Measurements from ENCODE around the gene TAF11L5. TPM values are rescaled to one million over a fixed set of nuclear protein-coding genes. Genes with fewer than 3 reads are reported as not detected.
"Not testable (repeated sequence)": the region's sequence is repeated elsewhere in the genome, so short reads cannot be mapped to it uniquely, and the experiment has no call there.

TAF11L5 gene
- total RNA-seq, result not detected
- long read RNA-seq, result 0 reads

- intact Hi-C loops (cut with DNase I); DNase-seq (ENCODE audit: low spot score): not testable (repeated sequence)
Observed at GRCh38 chr5:17524935-17525334, at the start of gene TAF11L5. TSS of gene TAF11L5 (plus strand) at chr5:17525235.

- DNase-seq (ENCODE audit: low spot score), result no peak
- intact Hi-C loops (cut with DNase I), result no loop called here
Observed at GRCh38 chr5:17477043-17477442, 48.0 kb upstream of the TAF11L5 start.

- intact Hi-C loops (cut with DNase I), result no loop called here
- no peak for DNase-seq (ENCODE audit: low spot score)
Observed at GRCh38 chr5:17477573-17478265, 47.3 kb upstream of the TAF11L5 start.

- intact Hi-C loops (cut with DNase I), result no loop called here
- DNase-seq (ENCODE audit: low spot score), result no peak
Observed at GRCh38 chr5:17481378-17481777, 43.7 kb upstream of the TAF11L5 start.

GRCh38 chr5:17482790-17483189 lies 42.2 kb upstream of the TAF11L5 start:
- intact Hi-C loops (cut with DNase I), result no loop called here
- DNase-seq (ENCODE audit: low spot score), result no peak

- intact Hi-C loops (cut with DNase I); DNase-seq (ENCODE audit: low spot score): not testable (repeated sequence)
Observed at GRCh38 chr5:17486464-17487173, 38.4 kb upstream of the TAF11L5 start.

GRCh38 chr5:17487174-17487512 lies 37.9 kb upstream of the TAF11L5 start:
- intact Hi-C loops (cut with DNase I), result no loop called here
- DNase-seq (ENCODE audit: low spot score), result no peak

- intact Hi-C loops (cut with DNase I); DNase-seq (ENCODE audit: low spot score): not testable (repeated sequence)
Observed at GRCh38 chr5:17491257-17491656, 33.8 kb upstream of the TAF11L5 start.

GRCh38 chr5:17492770-17493169 lies 32.3 kb upstream of the TAF11L5 start:
- intact Hi-C loops (cut with DNase I), result no loop called here
- DNase-seq (ENCODE audit: low spot score), result no peak

- intact Hi-C loops (cut with DNase I), result no loop called here
Observed at GRCh38 chr5:17497446-17497845, 27.6 kb upstream of the TAF11L5 start.

GRCh38 chr5:17497931-17498330 lies 27.1 kb upstream of the TAF11L5 start, which contains the start of gene TAF11L2:
TSS of gene TAF11L2 (plus strand) at chr5:17498231.
- intact Hi-C loops (cut with DNase I); DNase-seq (ENCODE audit: low spot score): not testable (repeated sequence)

More at GRCh38 chr5:17497446-17497845, 27.6 kb upstream of the TAF11L5 start:
- no peak for DNase-seq (ENCODE audit: low spot score)

- intact Hi-C loops (cut with DNase I), result no loop called here
Observed at GRCh38 chr5:17511775-17512325, 13.2 kb upstream of the TAF11L5 start.

GRCh38 chr5:17517526-17517925 lies 7.5 kb upstream of the TAF11L5 start:
- DNase-seq (ENCODE audit: low spot score), result peak; percentile 89
- intact Hi-C loops (cut with DNase I), result not testable (repeated sequence)

More at GRCh38 chr5:17511775-17512325, 13.2 kb upstream of the TAF11L5 start:
- DNase-seq (ENCODE audit: low spot score), result no peak

- intact Hi-C loops (cut with DNase I); DNase-seq (ENCODE audit: low spot score): not testable (repeated sequence)
Observed at GRCh38 chr5:17518067-17518466, 7.0 kb upstream of the TAF11L5 start, which contains the start of gene TAF11L3. TSS of gene TAF11L3 (plus strand) at chr5:17518367.

GRCh38 chr5:17519508-17519907 lies 5.5 kb upstream of the TAF11L5 start:
- DNase-seq (ENCODE audit: low spot score); intact Hi-C loops (cut with DNase I): not testable (repeated sequence)

- intact Hi-C loops (cut with DNase I); DNase-seq (ENCODE audit: low spot score): not testable (repeated sequence)
Observed at GRCh38 chr5:17521501-17521900, 3.5 kb upstream of the TAF11L5 start, which contains the start of gene TAF11L4. TSS of gene TAF11L4 (plus strand) at chr5:17521801.

- DNase-seq (ENCODE audit: low spot score), result peak; percentile 86
- intact Hi-C loops (cut with DNase I), result not testable (repeated sequence)
Observed at GRCh38 chr5:17526504-17526903, 1.5 kb downstream of the TAF11L5 start.

GRCh38 chr5:17528369-17528768 lies 3.3 kb downstream of the TAF11L5 start, which contains the start of gene TAF11L6:
TSS of gene TAF11L6 (plus strand) at chr5:17528669.
- intact Hi-C loops (cut with DNase I); DNase-seq (ENCODE audit: low spot score): not testable (repeated sequence)
